K562 (cell line): ENCODE data around the gene PCNX2.

Source experiments
- CEBPB ChIP-seq: fragments of 450-650 bp; IDR thresholded peaks from 2 replicates; pipeline ENCODE4 v1.6.1; 2016; ENCODE audit warnings: missing genetic modification characterization, missing compliant biosample characterization
- MAX ChIP-seq: sonication (generic); formaldehyde crosslinking; IDR thresholded peaks from 2 replicates; pipeline ENCODE4 v1.9.0; 2022; ENCODE audit warnings: mild to moderate bottlenecking, missing genetic modification reagents
- TF ChIP-seq, protein P1 (sequence below): sonication (generic); formaldehyde crosslinking; IDR thresholded peaks from 2 replicates; pipeline ENCODE4 v1.8.0; 2023; ENCODE audit warnings: mild to moderate bottlenecking, missing genetic modification reagents

DNA sequence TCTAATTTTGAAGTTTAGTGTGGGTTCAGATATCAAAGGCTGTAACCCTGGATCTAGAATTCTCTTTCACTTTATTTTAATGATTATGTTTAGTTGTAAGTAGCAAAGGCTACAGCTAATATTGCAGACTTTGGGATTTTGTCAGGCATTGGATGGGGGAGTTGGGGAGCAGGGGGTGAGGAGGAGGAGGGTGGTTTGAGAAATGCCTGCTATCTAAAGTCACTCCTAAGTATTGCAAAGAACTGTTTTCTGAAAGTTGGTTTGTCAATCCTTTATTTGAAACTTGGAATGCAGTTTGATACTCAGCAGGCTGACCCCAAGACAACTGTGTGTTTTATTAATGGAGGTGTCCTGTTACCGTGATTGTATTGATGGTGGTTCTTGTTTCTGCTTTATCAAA is 343.9 kb downstream of the PCNX2 start:
- TF ChIP-seq, protein P1, sequence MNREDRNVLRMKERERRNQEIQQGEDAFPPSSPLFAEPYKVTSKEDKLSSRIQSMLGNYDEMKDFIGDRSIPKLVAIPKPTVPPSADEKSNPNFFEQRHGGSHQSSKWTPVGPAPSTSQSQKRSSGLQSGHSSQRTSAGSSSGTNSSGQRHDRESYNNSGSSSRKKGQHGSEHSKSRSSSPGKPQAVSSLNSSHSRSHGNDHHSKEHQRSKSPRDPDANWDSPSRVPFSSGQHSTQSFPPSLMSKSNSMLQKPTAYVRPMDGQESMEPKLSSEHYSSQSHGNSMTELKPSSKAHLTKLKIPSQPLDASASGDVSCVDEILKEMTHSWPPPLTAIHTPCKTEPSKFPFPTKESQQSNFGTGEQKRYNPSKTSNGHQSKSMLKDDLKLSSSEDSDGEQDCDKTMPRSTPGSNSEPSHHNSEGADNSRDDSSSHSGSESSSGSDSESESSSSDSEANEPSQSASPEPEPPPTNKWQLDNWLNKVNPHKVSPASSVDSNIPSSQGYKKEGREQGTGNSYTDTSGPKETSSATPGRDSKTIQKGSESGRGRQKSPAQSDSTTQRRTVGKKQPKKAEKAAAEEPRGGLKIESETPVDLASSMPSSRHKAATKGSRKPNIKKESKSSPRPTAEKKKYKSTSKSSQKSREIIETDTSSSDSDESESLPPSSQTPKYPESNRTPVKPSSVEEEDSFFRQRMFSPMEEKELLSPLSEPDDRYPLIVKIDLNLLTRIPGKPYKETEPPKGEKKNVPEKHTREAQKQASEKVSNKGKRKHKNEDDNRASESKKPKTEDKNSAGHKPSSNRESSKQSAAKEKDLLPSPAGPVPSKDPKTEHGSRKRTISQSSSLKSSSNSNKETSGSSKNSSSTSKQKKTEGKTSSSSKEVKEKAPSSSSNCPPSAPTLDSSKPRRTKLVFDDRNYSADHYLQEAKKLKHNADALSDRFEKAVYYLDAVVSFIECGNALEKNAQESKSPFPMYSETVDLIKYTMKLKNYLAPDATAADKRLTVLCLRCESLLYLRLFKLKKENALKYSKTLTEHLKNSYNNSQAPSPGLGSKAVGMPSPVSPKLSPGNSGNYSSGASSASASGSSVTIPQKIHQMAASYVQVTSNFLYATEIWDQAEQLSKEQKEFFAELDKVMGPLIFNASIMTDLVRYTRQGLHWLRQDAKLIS (CRISPR knock-in tag) = no peak
- TF ChIP-seq MAX (CRISPR knock-in tag) (no peak), CEBPB (tag) (no peak)
